Natural killer cell treated with Interleukin-12 subunit alpha and Interleukin-12 subunit beta and Interleukin-15 and Interleukin-18, amount 100 ng/mL, for 72 hours (primary cell): ENCODE data around the gene DNM1L. TPM values are rescaled to one million over a fixed set of nuclear protein-coding genes. Genes with fewer than 3 reads are reported as not detected.
A peak's percentile ranks its signal among the peaks of the same experiment; 100 is the strongest.
"Not testable (repeated sequence)": the region's sequence is repeated elsewhere in the genome, so short reads cannot be mapped to it uniquely, and the experiment has no call there.

Experiments
- ATAC-seq, 2 donors: fragments of 150-1000 bp; cut with Tn5 transposase in 1 of 2; sonication (Bioruptor Pico), chemical (Tn5 transposase) in 1 of 2; 2 replicates each; pipeline ENCODE4 v1.10.0; 2021
- DNase-seq: peaks from one replicate; pipeline ENCODE4 v3.0.0; 2022; ENCODE audit warnings: low spot score
- H3K27ac Mint-ChIP-seq, 2 donors: 1 replicate in 1 of 2; 2 replicates in 1 of 2; pipeline ENCODE4 v1.8.0; 2022; ENCODE audit warnings: mixed read lengths in 2 of 2, mild to moderate bottlenecking in 1 of 2, moderate library complexity in 1 of 2
- H3K27me3 Mint-ChIP-seq, 2 donors: 1 replicate in 1 of 2; 2 replicates in 1 of 2; pipeline ENCODE4 v1.8.0; 2022; ENCODE audit warnings: mixed read lengths in 2 of 2
- H3K36me3 Mint-ChIP-seq: one replicate; pipeline ENCODE4 v1.8.0; 2022; ENCODE audit warnings: mixed read lengths
- H3K4me1 Mint-ChIP-seq, 2 donors: 1 replicate in 1 of 2; 2 replicates in 1 of 2; pipeline ENCODE4 v1.8.0; 2022; ENCODE audit warnings: low read depth in 2 of 2, mixed read lengths in 2 of 2, mild to moderate bottlenecking in 1 of 2
- H3K4me3 Mint-ChIP-seq: one replicate; pipeline ENCODE4 v1.8.0; 2022; ENCODE audit warnings: mixed read lengths
- H3K9me3 Mint-ChIP-seq: 2 replicates; pipeline ENCODE4 v1.8.0; 2022; ENCODE audit warnings: mixed read lengths
- total RNA-seq, 2 donors: library from RNA; stranded (reverse); gene quantifications; one replicate each; pipeline ENCODE4 v1.2.3, GENCODE V29; 2022

Gene DNM1L
- total RNA-seq, 2 donors from 2014 or later = 66.4 to 93.3 TPM

GRCh38 chr12:32706335-32707024, 27.4 kb downstream of the DNM1L start:
- no peaks in the 10 kb centered on the region for H3K9me3 Mint-ChIP-seq
- H3K4me1 Mint-ChIP-seq = peaks cover 0 to 7% of the 10 kb centered on the region in 2 donors
- no peak overlapping the region for H3K4me3 Mint-ChIP-seq
- H3K27ac Mint-ChIP-seq = no peak overlapping the region
- ATAC-seq = no peak
- no peaks in the 10 kb centered on the region for H3K27me3 Mint-ChIP-seq
- H3K36me3 Mint-ChIP-seq = peaks cover 5% of the 10 kb centered on the region
- no peak for DNase-seq

- ATAC-seq (no peak), DNase-seq (no peak)
- H3K4me1 Mint-ChIP-seq = peaks cover 0 to 7% of the 10 kb centered on the region in 2 donors
- H3K9me3 Mint-ChIP-seq = no peaks in the 10 kb centered on the region
- H3K36me3 Mint-ChIP-seq = peaks cover 13% of the 10 kb centered on the region
- no peaks in the 10 kb centered on the region for H3K27me3 Mint-ChIP-seq
- H3K27ac Mint-ChIP-seq = no peak overlapping the region
- H3K4me3 Mint-ChIP-seq = no peak overlapping the region
Measured at GRCh38 chr12:32708926-32709325, 29.8 kb downstream of the DNM1L start.

- Mint-ChIP-seq H3K27ac (no peak overlapping the region), H3K4me3 (no peak overlapping the region), H3K27me3 (no peaks in the 10 kb centered on the region), H3K9me3 (no peaks in the 10 kb centered on the region), H3K36me3 (peaks cover 13% of the 10 kb centered on the region), H3K4me1 (no peaks in the 10 kb centered on the region)
- no peak for ATAC-seq
- no peak for DNase-seq
Measured at GRCh38 chr12:32714772-32715171, 35.7 kb downstream of the DNM1L start.

GRCh38 chr12:32718926-32719325, 39.8 kb downstream of the DNM1L start:
- H3K4me1 Mint-ChIP-seq = no peaks in the 10 kb centered on the region
- H3K27me3 Mint-ChIP-seq = no peaks in the 10 kb centered on the region
- H3K4me3 Mint-ChIP-seq = no peak overlapping the region
- H3K36me3 Mint-ChIP-seq = no peaks in the 10 kb centered on the region
- ATAC-seq = no peak
- no peak overlapping the region for H3K27ac Mint-ChIP-seq
- H3K9me3 Mint-ChIP-seq = no peaks in the 10 kb centered on the region
- no peak for DNase-seq

GRCh38 chr12:32725308-32725707, 46.2 kb downstream of the DNM1L start:
- not testable (repeated sequence) for H3K27ac Mint-ChIP-seq, H3K27me3 Mint-ChIP-seq, H3K9me3 Mint-ChIP-seq, DNase-seq, ATAC-seq, H3K4me3 Mint-ChIP-seq, H3K4me1 Mint-ChIP-seq
- peaks cover 21% of the 10 kb centered on the region for H3K36me3 Mint-ChIP-seq

GRCh38 chr12:32726286-32726685, 47.2 kb downstream of the DNM1L start:
- Mint-ChIP-seq H3K27me3 (no peaks in the 10 kb centered on the region), H3K36me3 (peaks cover 24% of the 10 kb centered on the region), H3K27ac (no peak overlapping the region), H3K4me3 (no peak overlapping the region), H3K4me1 (peaks cover 0 to 5% of the 10 kb centered on the region in 2 donors), H3K9me3 (no peaks in the 10 kb centered on the region)
- ATAC-seq (no peak), DNase-seq (no peak)

GRCh38 chr12:32727237-32727636, 48.1 kb downstream of the DNM1L start:
- DNase-seq (no peak), ATAC-seq (no peak)
- Mint-ChIP-seq H3K27ac (no peak overlapping the region), H3K9me3 (no peaks in the 10 kb centered on the region), H3K4me3 (no peak overlapping the region), H3K27me3 (no peaks in the 10 kb centered on the region), H3K36me3 (peaks cover 27% of the 10 kb centered on the region), H3K4me1 (peaks cover 0 to 5% of the 10 kb centered on the region in 2 donors)

GRCh38 chr12:32734952-32735351, 55.9 kb downstream of the DNM1L start:
- no peak for ATAC-seq

GRCh38 chr12:32736445-32736844, 57.3 kb downstream of the DNM1L start:
- no peak overlapping the region for H3K27ac Mint-ChIP-seq
- H3K9me3 Mint-ChIP-seq = no peaks in the 10 kb centered on the region

More at GRCh38 chr12:32734952-32735351, 55.9 kb downstream of the DNM1L start:
- no peaks in the 10 kb centered on the region for H3K9me3 Mint-ChIP-seq
- H3K4me3 Mint-ChIP-seq = no peak overlapping the region
- H3K27me3 Mint-ChIP-seq = no peaks in the 10 kb centered on the region
- DNase-seq = no peak
- H3K27ac Mint-ChIP-seq = no peak overlapping the region
- H3K36me3 Mint-ChIP-seq = peaks cover 21% of the 10 kb centered on the region
- peaks cover 0 to 4% of the 10 kb centered on the region in 2 donors for H3K4me1 Mint-ChIP-seq

GRCh38 chr12:32737715-32738114, 58.6 kb downstream of the DNM1L start:
- ATAC-seq = no peak
- Mint-ChIP-seq H3K27me3 (no peaks in the 10 kb centered on the region), H3K4me1 (peaks cover 0 to 5% of the 10 kb centered on the region in 2 donors), H3K9me3 (no peaks in the 10 kb centered on the region), H3K4me3 (no peak overlapping the region), H3K27ac (no peak overlapping the region), H3K36me3 (peaks cover 17% of the 10 kb centered on the region)
- no peak for DNase-seq

More at GRCh38 chr12:32736445-32736844, 57.3 kb downstream of the DNM1L start:
- DNase-seq (no peak), ATAC-seq (no peak)
- Mint-ChIP-seq H3K27me3 (no peaks in the 10 kb centered on the region), H3K4me1 (peaks cover 0 to 5% of the 10 kb centered on the region in 2 donors), H3K36me3 (peaks cover 19% of the 10 kb centered on the region), H3K4me3 (no peak overlapping the region)

- no peak for ATAC-seq
- Mint-ChIP-seq H3K4me3 (no peak overlapping the region), H3K9me3 (no peaks in the 10 kb centered on the region), H3K4me1 (peaks cover 4 to 5% of the 10 kb centered on the region in 2 donors), H3K27me3 (no peaks in the 10 kb centered on the region), H3K36me3 (peaks cover 24% of the 10 kb centered on the region), H3K27ac (no peak overlapping the region)
- DNase-seq = no peak
Measured at GRCh38 chr12:32739279-32739678, 60.2 kb downstream of the DNM1L start.

- Mint-ChIP-seq H3K9me3 (no peaks in the 10 kb centered on the region), H3K27me3 (no peaks in the 10 kb centered on the region), H3K27ac (no peak overlapping the region), H3K4me1 (peaks cover 4 to 5% of the 10 kb centered on the region in 2 donors), H3K36me3 (peaks cover 20% of the 10 kb centered on the region), H3K4me3 (no peak overlapping the region)
- no peak for ATAC-seq
- no peak for DNase-seq
Measured at GRCh38 chr12:32742133-32742532, 63.0 kb downstream of the DNM1L start.

- Mint-ChIP-seq H3K36me3 (peaks cover 25% of the 10 kb centered on the region), H3K4me1 (peaks cover 4 to 5% of the 10 kb centered on the region in 2 donors), H3K27me3 (no peaks in the 10 kb centered on the region), H3K9me3 (no peaks in the 10 kb centered on the region), H3K27ac (no peak overlapping the region), H3K4me3 (no peak overlapping the region)
- ATAC-seq (no peak), DNase-seq (no peak)
Measured at GRCh38 chr12:32743264-32743663, 64.2 kb downstream of the DNM1L start.

GRCh38 chr12:32753605-32754004, 74.5 kb downstream of the DNM1L start:
- Mint-ChIP-seq H3K27me3 (no peaks in the 10 kb centered on the region), H3K27ac (peak overlapping the region; percentile 88 to 90), H3K4me3 (peak overlapping the region; percentile 98), H3K9me3 (no peaks in the 10 kb centered on the region), H3K36me3 (peaks cover 6% of the 10 kb centered on the region), H3K4me1 (peaks cover 13 to 15% of the 10 kb centered on the region in 2 donors)
- ATAC-seq (no peak), DNase-seq (no peak)

- Mint-ChIP-seq H3K27me3 (no peaks in the 10 kb centered on the region), H3K4me3 (peak overlapping the region; percentile 98), H3K27ac (peak overlapping the region; percentile 88 to 90), H3K4me1 (peaks cover 13 to 15% of the 10 kb centered on the region in 2 donors), H3K36me3 (peaks cover 6% of the 10 kb centered on the region), H3K9me3 (no peaks in the 10 kb centered on the region)
- ATAC-seq = no peak
- DNase-seq = no peak
Measured at GRCh38 chr12:32754111-32754510, 75.0 kb downstream of the DNM1L start.
